SKM-1 treated with dmso at 0.1 percent for 144 hours (cell line): Measurements from ENCODE around the gene HPCAL1.

Experiments used
- DNase-seq: peaks from one replicate; lab custom pipeline; 2025; ENCODE audit not compliant: unreplicated experiment; lab: John Stamatoyannopoulos, UW

The HPCAL1 gene

GRCh38 chr2:10347562-10347948 lies 44.9 kb downstream of the HPCAL1 start:
- DNase-seq: no peak

- DNase-seq: no peak
These were observed 46.2 kb downstream of the HPCAL1 start for GRCh38 chr2:10348891-10349290.

GRCh38 chr2:10350761-10351160 lies 48.1 kb downstream of the HPCAL1 start:
- no peak for DNase-seq

GRCh38 chr2:10352361-10352760 lies 49.7 kb downstream of the HPCAL1 start:
- no peak for DNase-seq

GRCh38 chr2:10352972-10353371 lies 50.3 kb downstream of the HPCAL1 start:
- DNase-seq: no peak

- no peak for DNase-seq
These were observed 51.2 kb downstream of the HPCAL1 start for GRCh38 chr2:10353931-10354330.

- no peak for DNase-seq
These were observed 51.7 kb downstream of the HPCAL1 start for GRCh38 chr2:10354399-10354798.

GRCh38 chr2:10355471-10356438 lies 53.1 kb downstream of the HPCAL1 start:
- DNase-seq: no peak

GRCh38 chr2:10356439-10356811 lies 53.7 kb downstream of the HPCAL1 start:
- no peak for DNase-seq

- no peak for DNase-seq
These were observed 54.8 kb downstream of the HPCAL1 start for GRCh38 chr2:10357193-10358169.

GRCh38 chr2:10359246-10359645 lies 56.5 kb downstream of the HPCAL1 start:
- DNase-seq: no peak

- no peak for DNase-seq
These were observed 57.1 kb downstream of the HPCAL1 start for GRCh38 chr2:10359731-10360329.

- no peak for DNase-seq
These were observed 57.8 kb downstream of the HPCAL1 start for GRCh38 chr2:10360460-10360849.

- DNase-seq: no peak
These were observed 58.3 kb downstream of the HPCAL1 start for GRCh38 chr2:10360850-10361588.

GRCh38 chr2:10362096-10362897 lies 59.6 kb downstream of the HPCAL1 start:
- DNase-seq: no peak

GRCh38 chr2:10362898-10363454 lies 60.3 kb downstream of the HPCAL1 start:
- DNase-seq: no peak

- no peak for DNase-seq
These were observed 61.3 kb downstream of the HPCAL1 start for GRCh38 chr2:10363861-10364610.

GRCh38 chr2:10365412-10365811 lies 62.7 kb downstream of the HPCAL1 start:
- DNase-seq: no peak
